ENCODE results near the gene SSTR5.
"Not testable (repeated sequence)": the region's sequence is repeated elsewhere in the genome, so short reads cannot be mapped to it uniquely, and the experiment has no call there.

Gene SSTR5

GRCh38 chr16:1072526-1073261 lies at the start of gene SSTR5:
Gene SSTR5 (plus strand): TSS chr16:1072747. CDS start chr16:1078869, 6,122 bp downstream.
- H3K9me3 ChIP-seq = no peaks in the 10 kb centered on the region
- no peak for DNase-seq (ENCODE audit: low spot score in 2 of 2)
- no peaks in the 10 kb centered on the region for H3K36me3 ChIP-seq (replicated peaks)
- H3K27me3 ChIP-seq (ENCODE audit: low read depth) = peaks cover 44% of the 10 kb centered on the region
- H3K4me1 ChIP-seq = no peaks in the 10 kb centered on the region
- no peak within 1 kb of the TSS for H3K4me3 ChIP-seq
- in situ Hi-C loops (cut with MboI; ENCODE audit: low sequenced_read_pairs) = no loop called here

GRCh38 chr16:1024138-1024537 lies 48.4 kb upstream of the SSTR5 start:
- Histone ChIP-seq H3K4me1 (peaks cover 4% of the 10 kb centered on the region), H3K36me3 (replicated peaks) (no peaks in the 10 kb centered on the region), H3K9me3 (no peaks in the 10 kb centered on the region), H3K27me3 (ENCODE audit: low read depth) (peaks cover 38% of the 10 kb centered on the region), H3K4me3 (no peak overlapping the region)
- in situ Hi-C loops (cut with MboI; ENCODE audit: low sequenced_read_pairs) = no loop called here
- no peak for DNase-seq (ENCODE audit: low spot score in 2 of 2)

- DNase-seq (ENCODE audit: low spot score in 2 of 2); in situ Hi-C loops (cut with MboI; ENCODE audit: low sequenced_read_pairs): not testable (repeated sequence)
Measured at GRCh38 chr16:1025183-1025809, 47.3 kb upstream of the SSTR5 start.

GRCh38 chr16:1026057-1026783 lies 46.3 kb upstream of the SSTR5 start:
- no peak for DNase-seq (ENCODE audit: low spot score in 2 of 2)
- Histone ChIP-seq H3K4me1 (no peaks in the 10 kb centered on the region), H3K4me3 (no peak overlapping the region), H3K27me3 (ENCODE audit: low read depth) (peaks cover 37% of the 10 kb centered on the region), H3K36me3 (replicated peaks) (no peaks in the 10 kb centered on the region), H3K9me3 (no peaks in the 10 kb centered on the region)
- in situ Hi-C loops (cut with MboI; ENCODE audit: low sequenced_read_pairs) = no loop called here

More at GRCh38 chr16:1025183-1025809, 47.3 kb upstream of the SSTR5 start:
- peaks cover 37% of the 10 kb centered on the region for H3K27me3 ChIP-seq (ENCODE audit: low read depth)
- H3K4me3 ChIP-seq; H3K36me3 ChIP-seq (replicated peaks); H3K9me3 ChIP-seq; H3K4me1 ChIP-seq: not testable (repeated sequence)

GRCh38 chr16:1026784-1027500 lies 45.6 kb upstream of the SSTR5 start:
- Histone ChIP-seq H3K4me3 (no peak overlapping the region), H3K9me3 (no peaks in the 10 kb centered on the region), H3K27me3 (ENCODE audit: low read depth) (peaks cover 37% of the 10 kb centered on the region), H3K4me1 (no peaks in the 10 kb centered on the region), H3K36me3 (replicated peaks) (no peaks in the 10 kb centered on the region)
- in situ Hi-C loops (cut with MboI; ENCODE audit: low sequenced_read_pairs) = no loop called here
- DNase-seq (ENCODE audit: low spot score in 2 of 2) = no peak

GRCh38 chr16:1027501-1027815 lies 45.1 kb upstream of the SSTR5 start:
- no peaks in the 10 kb centered on the region for H3K9me3 ChIP-seq
- H3K4me1 ChIP-seq = no peaks in the 10 kb centered on the region
- DNase-seq (ENCODE audit: low spot score in 2 of 2) = no peak
- no peaks in the 10 kb centered on the region for H3K36me3 ChIP-seq (replicated peaks)
- no peak overlapping the region for H3K4me3 ChIP-seq
- in situ Hi-C loops (cut with MboI; ENCODE audit: low sequenced_read_pairs) = no loop called here
- H3K27me3 ChIP-seq (ENCODE audit: low read depth) = peaks cover 37% of the 10 kb centered on the region

GRCh38 chr16:1028056-1028455 lies 44.5 kb upstream of the SSTR5 start:
- DNase-seq (ENCODE audit: low spot score in 2 of 2) = no peak
- H3K4me1 ChIP-seq = no peaks in the 10 kb centered on the region
- no peak overlapping the region for H3K4me3 ChIP-seq
- in situ Hi-C loops (cut with MboI; ENCODE audit: low sequenced_read_pairs) = no loop called here
- H3K36me3 ChIP-seq (replicated peaks) = no peaks in the 10 kb centered on the region
- no peaks in the 10 kb centered on the region for H3K9me3 ChIP-seq
- H3K27me3 ChIP-seq (ENCODE audit: low read depth) = peaks cover 37% of the 10 kb centered on the region

GRCh38 chr16:1028524-1029258 lies 43.9 kb upstream of the SSTR5 start:
- no peaks in the 10 kb centered on the region for H3K9me3 ChIP-seq
- H3K36me3 ChIP-seq (replicated peaks) = no peaks in the 10 kb centered on the region
- H3K4me3 ChIP-seq = no peak overlapping the region
- in situ Hi-C loops (cut with MboI; ENCODE audit: low sequenced_read_pairs) = no loop called here
- no peaks in the 10 kb centered on the region for H3K4me1 ChIP-seq
- H3K27me3 ChIP-seq (ENCODE audit: low read depth) = peaks cover 31% of the 10 kb centered on the region
- DNase-seq (ENCODE audit: low spot score in 2 of 2) = no peak

GRCh38 chr16:1029259-1029545 lies 43.3 kb upstream of the SSTR5 start:
- Histone ChIP-seq H3K36me3 (replicated peaks) (no peaks in the 10 kb centered on the region), H3K4me3 (no peak overlapping the region), H3K9me3 (no peaks in the 10 kb centered on the region), H3K27me3 (ENCODE audit: low read depth) (peaks cover 26% of the 10 kb centered on the region), H3K4me1 (no peaks in the 10 kb centered on the region)
- DNase-seq (ENCODE audit: low spot score in 2 of 2) = no peak
- in situ Hi-C loops (cut with MboI; ENCODE audit: low sequenced_read_pairs) = no loop called here

GRCh38 chr16:1030473-1030901 lies 42.1 kb upstream of the SSTR5 start:
- Histone ChIP-seq H3K27me3 (ENCODE audit: low read depth) (peaks cover 23% of the 10 kb centered on the region), H3K4me3 (no peak overlapping the region), H3K36me3 (replicated peaks) (no peaks in the 10 kb centered on the region), H3K9me3 (no peaks in the 10 kb centered on the region), H3K4me1 (no peaks in the 10 kb centered on the region)
- in situ Hi-C loops (cut with MboI; ENCODE audit: low sequenced_read_pairs) = no loop called here
- no peak for DNase-seq (ENCODE audit: low spot score in 2 of 2)

- no peaks in the 10 kb centered on the region for H3K36me3 ChIP-seq (replicated peaks)
- H3K4me3 ChIP-seq = no peak overlapping the region
- no peak for DNase-seq (ENCODE audit: low spot score in 2 of 2)
- H3K4me1 ChIP-seq = no peaks in the 10 kb centered on the region
- in situ Hi-C loops (cut with MboI; ENCODE audit: low sequenced_read_pairs) = no loop called here
- peaks cover 23% of the 10 kb centered on the region for H3K27me3 ChIP-seq (ENCODE audit: low read depth)
- no peaks in the 10 kb centered on the region for H3K9me3 ChIP-seq
Measured at GRCh38 chr16:1031666-1032065, 40.9 kb upstream of the SSTR5 start.

GRCh38 chr16:1032607-1033006 lies 39.9 kb upstream of the SSTR5 start:
- DNase-seq (ENCODE audit: low spot score in 2 of 2) = no peak
- Histone ChIP-seq H3K4me3 (no peak overlapping the region), H3K9me3 (no peaks in the 10 kb centered on the region), H3K4me1 (no peaks in the 10 kb centered on the region), H3K27me3 (ENCODE audit: low read depth) (peaks cover 22% of the 10 kb centered on the region), H3K36me3 (replicated peaks) (no peaks in the 10 kb centered on the region)
- in situ Hi-C loops (cut with MboI; ENCODE audit: low sequenced_read_pairs) = no loop called here

- no peak overlapping the region for H3K4me3 ChIP-seq
- H3K27me3 ChIP-seq (ENCODE audit: low read depth) = peaks cover 22% of the 10 kb centered on the region
- no peaks in the 10 kb centered on the region for H3K4me1 ChIP-seq
Measured at GRCh38 chr16:1033128-1033679, 39.3 kb upstream of the SSTR5 start.

More at GRCh38 chr16:1033128-1033679, 39.3 kb upstream of the SSTR5 start:
- no peaks in the 10 kb centered on the region for H3K36me3 ChIP-seq (replicated peaks)
- H3K9me3 ChIP-seq = no peaks in the 10 kb centered on the region
- DNase-seq (ENCODE audit: low spot score in 2 of 2) = no peak
- in situ Hi-C loops (cut with MboI; ENCODE audit: low sequenced_read_pairs) = no loop called here

All from HAP-1 (cell line).